WTC11 (cell line): ENCODE results near the gene KNL1.

Source experiments
- FOXP1 ChIP-seq: sonication (generic); formaldehyde crosslinking; IDR thresholded peaks from 2 replicates; pipeline ENCODE4 v1.8.0; 2022; ENCODE audit warnings: missing genetic modification reagents, mild to moderate bottlenecking, moderate library complexity, borderline replicate concordance
- MYBL2 ChIP-seq: sonication (generic); formaldehyde crosslinking; IDR thresholded peaks from 2 replicates; pipeline ENCODE4 v1.8.1; 2023; ENCODE audit warnings: mild to moderate bottlenecking, moderate library complexity, missing genetic modification reagents
- NFYB ChIP-seq: sonication (generic); formaldehyde crosslinking; conservative IDR thresholded peaks from 2 replicates; pipeline ENCODE4 v1.8.0; 2022; ENCODE audit warnings: low read depth, missing genetic modification reagents
- NR2C2 ChIP-seq: sonication (generic); formaldehyde crosslinking; IDR thresholded peaks from 2 replicates; pipeline ENCODE4 v1.8.0; 2022; ENCODE audit warnings: mild to moderate bottlenecking, missing genetic modification reagents
- SP1 ChIP-seq: sonication (generic); formaldehyde crosslinking; conservative IDR thresholded peaks from 2 replicates; pipeline ENCODE4 v1.8.1; 2022; ENCODE audit warnings: missing genetic modification reagents
- ZBTB21 ChIP-seq: sonication (generic); formaldehyde crosslinking; IDR thresholded peaks from 2 replicates; pipeline ENCODE4 v1.8.1; 2023; ENCODE audit warnings: mild to moderate bottlenecking, missing genetic modification reagents, borderline replicate concordance
- ZNF423 ChIP-seq: fragments of 250-450 bp; sonication (Bioruptor Pico); IDR thresholded peaks from 2 replicates; pipeline ENCODE4 v2.1.2; 2022; ENCODE audit warnings: mild to moderate bottlenecking, moderate library complexity
- TF ChIP-seq, protein P1 (sequence below): sonication (generic); formaldehyde crosslinking; IDR thresholded peaks from 2 replicates; pipeline ENCODE4 v1.8.0; 2022; ENCODE audit warnings: missing genetic modification reagents
- TF ChIP-seq, protein P2 (sequence below): fragments of 200-600 bp; IDR thresholded peaks from 2 replicates; pipeline ENCODE4 v1.8.0; 2022; ENCODE audit warnings: antibody characterized with exemption
- TF ChIP-seq, protein P3 (sequence below): sonication (generic); formaldehyde crosslinking; IDR thresholded peaks from 2 replicates; pipeline ENCODE4 v1.8.0; 2023; ENCODE audit warnings: missing genetic modification reagents
- TF ChIP-seq, protein P4 (sequence below): sonication (generic); formaldehyde crosslinking; IDR thresholded peaks from 2 replicates; pipeline ENCODE4 v1.8.1; 2022; ENCODE audit warnings: low read depth, mild to moderate bottlenecking, moderate library complexity, missing genetic modification reagents, borderline replicate concordance
- TF ChIP-seq, protein P5 (sequence below): sonication (generic); formaldehyde crosslinking; IDR thresholded peaks from 2 replicates; pipeline ENCODE4 v1.8.0; 2022; ENCODE audit warnings: mild to moderate bottlenecking, missing genetic modification reagents

DNA sequence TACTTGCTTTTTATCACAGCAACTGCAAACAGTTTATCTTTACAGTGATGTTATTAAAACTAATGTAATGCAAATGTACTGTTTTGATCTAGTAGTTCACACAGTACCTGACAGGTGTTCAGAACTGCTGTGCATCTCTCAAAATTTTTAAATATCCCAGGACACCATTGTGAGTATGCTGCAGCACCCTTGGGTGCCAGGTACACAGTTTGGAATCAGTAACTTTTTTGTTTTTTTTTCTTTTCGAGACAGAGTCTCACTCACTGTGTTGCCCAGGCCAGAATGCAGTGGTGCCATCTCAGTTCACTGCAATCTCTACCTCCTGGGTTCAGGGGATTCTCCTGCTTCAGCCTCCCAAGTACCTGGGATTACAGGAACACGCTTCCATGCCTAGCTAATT, 3.0 kb downstream of the KNL1 start:
- no peak for TF ChIP-seq NR2C2 (CRISPR knock-in tag)
- TF ChIP-seq FOXP1 (CRISPR knock-in tag): no peak
- no peak for TF ChIP-seq SP1 (CRISPR knock-in tag)
- TF ChIP-seq, protein P1, sequence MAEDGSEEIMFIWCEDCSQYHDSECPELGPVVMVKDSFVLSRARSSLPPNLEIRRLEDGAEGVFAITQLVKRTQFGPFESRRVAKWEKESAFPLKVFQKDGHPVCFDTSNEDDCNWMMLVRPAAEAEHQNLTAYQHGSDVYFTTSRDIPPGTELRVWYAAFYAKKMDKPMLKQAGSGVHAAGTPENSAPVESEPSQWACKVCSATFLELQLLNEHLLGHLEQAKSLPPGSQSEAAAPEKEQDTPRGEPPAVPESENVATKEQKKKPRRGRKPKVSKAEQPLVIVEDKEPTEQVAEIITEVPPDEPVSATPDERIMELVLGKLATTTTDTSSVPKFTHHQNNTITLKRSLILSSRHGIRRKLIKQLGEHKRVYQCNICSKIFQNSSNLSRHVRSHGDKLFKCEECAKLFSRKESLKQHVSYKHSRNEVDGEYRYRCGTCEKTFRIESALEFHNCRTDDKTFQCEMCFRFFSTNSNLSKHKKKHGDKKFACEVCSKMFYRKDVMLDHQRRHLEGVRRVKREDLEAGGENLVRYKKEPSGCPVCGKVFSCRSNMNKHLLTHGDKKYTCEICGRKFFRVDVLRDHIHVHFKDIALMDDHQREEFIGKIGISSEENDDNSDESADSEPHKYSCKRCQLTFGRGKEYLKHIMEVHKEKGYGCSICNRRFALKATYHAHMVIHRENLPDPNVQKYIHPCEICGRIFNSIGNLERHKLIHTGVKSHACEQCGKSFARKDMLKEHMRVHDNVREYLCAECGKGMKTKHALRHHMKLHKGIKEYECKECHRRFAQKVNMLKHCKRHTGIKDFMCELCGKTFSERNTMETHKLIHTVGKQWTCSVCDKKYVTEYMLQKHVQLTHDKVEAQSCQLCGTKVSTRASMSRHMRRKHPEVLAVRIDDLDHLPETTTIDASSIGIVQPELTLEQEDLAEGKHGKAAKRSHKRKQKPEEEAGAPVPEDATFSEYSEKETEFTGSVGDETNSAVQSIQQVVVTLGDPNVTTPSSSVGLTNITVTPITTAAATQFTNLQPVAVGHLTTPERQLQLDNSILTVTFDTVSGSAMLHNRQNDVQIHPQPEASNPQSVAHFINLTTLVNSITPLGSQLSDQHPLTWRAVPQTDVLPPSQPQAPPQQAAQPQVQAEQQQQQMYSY (CRISPR knock-in tag): no peak
- no peak for TF ChIP-seq ZBTB21 (CRISPR knock-in tag)
- TF ChIP-seq, protein P2, sequence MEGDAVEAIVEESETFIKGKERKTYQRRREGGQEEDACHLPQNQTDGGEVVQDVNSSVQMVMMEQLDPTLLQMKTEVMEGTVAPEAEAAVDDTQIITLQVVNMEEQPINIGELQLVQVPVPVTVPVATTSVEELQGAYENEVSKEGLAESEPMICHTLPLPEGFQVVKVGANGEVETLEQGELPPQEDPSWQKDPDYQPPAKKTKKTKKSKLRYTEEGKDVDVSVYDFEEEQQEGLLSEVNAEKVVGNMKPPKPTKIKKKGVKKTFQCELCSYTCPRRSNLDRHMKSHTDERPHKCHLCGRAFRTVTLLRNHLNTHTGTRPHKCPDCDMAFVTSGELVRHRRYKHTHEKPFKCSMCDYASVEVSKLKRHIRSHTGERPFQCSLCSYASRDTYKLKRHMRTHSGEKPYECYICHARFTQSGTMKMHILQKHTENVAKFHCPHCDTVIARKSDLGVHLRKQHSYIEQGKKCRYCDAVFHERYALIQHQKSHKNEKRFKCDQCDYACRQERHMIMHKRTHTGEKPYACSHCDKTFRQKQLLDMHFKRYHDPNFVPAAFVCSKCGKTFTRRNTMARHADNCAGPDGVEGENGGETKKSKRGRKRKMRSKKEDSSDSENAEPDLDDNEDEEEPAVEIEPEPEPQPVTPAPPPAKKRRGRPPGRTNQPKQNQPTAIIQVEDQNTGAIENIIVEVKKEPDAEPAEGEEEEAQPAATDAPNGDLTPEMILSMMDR: no peak
- TF ChIP-seq, protein P3, sequence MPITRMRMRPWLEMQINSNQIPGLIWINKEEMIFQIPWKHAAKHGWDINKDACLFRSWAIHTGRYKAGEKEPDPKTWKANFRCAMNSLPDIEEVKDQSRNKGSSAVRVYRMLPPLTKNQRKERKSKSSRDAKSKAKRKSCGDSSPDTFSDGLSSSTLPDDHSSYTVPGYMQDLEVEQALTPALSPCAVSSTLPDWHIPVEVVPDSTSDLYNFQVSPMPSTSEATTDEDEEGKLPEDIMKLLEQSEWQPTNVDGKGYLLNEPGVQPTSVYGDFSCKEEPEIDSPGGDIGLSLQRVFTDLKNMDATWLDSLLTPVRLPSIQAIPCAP: no peak
- no peak for TF ChIP-seq NFYB (CRISPR knock-in tag)
- TF ChIP-seq, protein P4, sequence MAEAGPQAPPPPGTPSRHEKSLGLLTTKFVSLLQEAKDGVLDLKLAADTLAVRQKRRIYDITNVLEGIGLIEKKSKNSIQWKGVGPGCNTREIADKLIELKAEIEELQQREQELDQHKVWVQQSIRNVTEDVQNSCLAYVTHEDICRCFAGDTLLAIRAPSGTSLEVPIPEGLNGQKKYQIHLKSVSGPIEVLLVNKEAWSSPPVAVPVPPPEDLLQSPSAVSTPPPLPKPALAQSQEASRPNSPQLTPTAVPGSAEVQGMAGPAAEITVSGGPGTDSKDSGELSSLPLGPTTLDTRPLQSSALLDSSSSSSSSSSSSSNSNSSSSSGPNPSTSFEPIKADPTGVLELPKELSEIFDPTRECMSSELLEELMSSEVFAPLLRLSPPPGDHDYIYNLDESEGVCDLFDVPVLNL: no peak
- no peak for TF ChIP-seq MYBL2
- TF ChIP-seq ZNF423 (CRISPR knock-in tag): no peak
- TF ChIP-seq, protein P5, sequence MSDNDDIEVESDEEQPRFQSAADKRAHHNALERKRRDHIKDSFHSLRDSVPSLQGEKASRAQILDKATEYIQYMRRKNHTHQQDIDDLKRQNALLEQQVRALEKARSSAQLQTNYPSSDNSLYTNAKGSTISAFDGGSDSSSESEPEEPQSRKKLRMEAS (CRISPR knock-in tag): no peak
